DND-41 (cell line): ENCODE measurements around the gene ZNF48.

Experiments
- ATAC-seq: fragments of 200-7000 bp; cut with Tn5 transposase; 3 replicates; pipeline ENCODE4 v1.9.1; 2021; ENCODE audit warnings: low read depth; ENCODE audit not compliant: insufficient read depth
- DNase-seq: peaks from one replicate; pipeline ENCODE4 v3.0.0-alpha.2; 2020
- H2AFZ ChIP-seq: 2 replicates; pipeline ENCODE4 v1.6.0; 2012; ENCODE audit warnings: low read depth, low read length
- H3K27ac ChIP-seq: 2 replicates; pipeline ENCODE4 v1.5.1; 2012; ENCODE audit warnings: low read length, inconsistent platforms
- H3K27me3 ChIP-seq: fragments of 200-600 bp; sonication (generic); 2 replicates; pipeline ENCODE4 v1.6.0; 2012; ENCODE audit warnings: low read length, mild to moderate bottlenecking, inconsistent platforms; ENCODE audit not compliant: insufficient read depth, poor library complexity
- H3K36me3 ChIP-seq: 2 replicates; pipeline ENCODE4 v1.5.1; 2012; ENCODE audit warnings: low read length, inconsistent platforms; ENCODE audit not compliant: insufficient read depth
- H3K4me1 ChIP-seq: 2 replicates; pipeline ENCODE4 v1.5.1; 2012; ENCODE audit warnings: mild to moderate bottlenecking, low read length; ENCODE audit not compliant: insufficient read depth
- H3K4me2 ChIP-seq: 2 replicates; pipeline ENCODE4 v1.6.0; 2012; ENCODE audit warnings: mild to moderate bottlenecking, moderate library complexity, low read length, inconsistent platforms; ENCODE audit not compliant: insufficient read depth
- H3K4me3 ChIP-seq, 2 experiments: fragments of 200-600 bp in 1 of 2; shearing (Covaris generic) in 1 of 2; 2 replicates each; pipeline ENCODE4 v1.5.1; 2012 to 2016; ENCODE audit warnings: inconsistent platforms in 2 of 2, low read length in 2 of 2, mild to moderate bottlenecking in 2 of 2, low read depth in 1 of 2, moderate library complexity in 1 of 2
- H3K79me2 ChIP-seq: 2 replicates; pipeline ENCODE4 v1.6.0; 2012; ENCODE audit warnings: low read length, inconsistent platforms; ENCODE audit not compliant: insufficient read depth
- H3K9ac ChIP-seq: 2 replicates; pipeline ENCODE4 v1.6.0; 2012; ENCODE audit warnings: low read depth, mild to moderate bottlenecking, inconsistent platforms, low read length, moderate library complexity
- H3K9me3 ChIP-seq: 2 replicates; pipeline ENCODE4 v1.5.1; 2012; ENCODE audit warnings: low read length, moderate library complexity, mild to moderate bottlenecking, inconsistent platforms; ENCODE audit not compliant: insufficient read depth, severe bottlenecking
- H4K20me1 ChIP-seq: 2 replicates; pipeline ENCODE4 v1.6.0; 2012; ENCODE audit warnings: low read length; ENCODE audit not compliant: insufficient read depth
- CTCF ChIP-seq: IDR thresholded peaks from 2 replicates; pipeline ENCODE4 v1.5.1; 2012; ENCODE audit warnings: borderline replicate concordance, low read length, moderate library complexity, mild to moderate bottlenecking; ENCODE audit not compliant: poor library complexity, severe bottlenecking; ENCODE audit errors: extremely low read depth
- EZH2 ChIP-seq: IDR thresholded peaks from 3 replicates; pipeline ENCODE4 v1.6.1; 2012; ENCODE audit warnings: borderline replicate concordance, low read depth, mild to moderate bottlenecking, moderate library complexity, low read length, inconsistent platforms; ENCODE audit not compliant: severe bottlenecking

Gene ZNF48

GRCh38 chr16:30430428-30430970 is 35.3 kb downstream of the ZNF48 start:
- peaks cover 9% of the 10 kb centered on the region; the same call in 1 of the 2 replicates for H4K20me1 ChIP-seq
- no peaks in the 10 kb centered on the region for H3K9me3 ChIP-seq
- TF ChIP-seq EZH2 (no peak), CTCF (no peak)
- peak overlapping the region in 1 of 2 experiments; percentile 80; a peak in 2 of 4 replicates for H3K4me3 ChIP-seq
- H3K4me2 ChIP-seq: peak overlapping the region; percentile 66
- DNase-seq: no peak
- peak; percentile 20 for ATAC-seq
- H3K79me2 ChIP-seq: peaks cover 40% of the 10 kb centered on the region
- H3K27ac ChIP-seq: peak overlapping the region; percentile 63
- H3K27me3 ChIP-seq: no peaks in the 10 kb centered on the region
- peaks cover 33% of the 10 kb centered on the region for H3K4me1 ChIP-seq
- peak overlapping the region; percentile 89 for H2AFZ ChIP-seq
- H3K36me3 ChIP-seq: peaks cover 29% of the 10 kb centered on the region
- H3K9ac ChIP-seq: peak overlapping the region; percentile 50

GRCh38 chr16:30434852-30435251 is 39.6 kb downstream of the ZNF48 start:
- H4K20me1 ChIP-seq: no peaks in the 10 kb centered on the region
- H3K9me3 ChIP-seq: no peaks in the 10 kb centered on the region
- no peaks in the 10 kb centered on the region for H3K36me3 ChIP-seq
- ATAC-seq: no peak
- H3K27ac ChIP-seq: no peak overlapping the region
- TF ChIP-seq EZH2 (no peak), CTCF (no peak)
- peaks cover 5% of the 10 kb centered on the region for H3K79me2 ChIP-seq
- H3K4me1 ChIP-seq: peaks cover 12% of the 10 kb centered on the region
- DNase-seq: no peak
- H3K27me3 ChIP-seq: no peaks in the 10 kb centered on the region
- H2AFZ ChIP-seq: no peak overlapping the region
- no peak overlapping the region for H3K4me2 ChIP-seq
- H3K9ac ChIP-seq: no peak overlapping the region
- H3K4me3 ChIP-seq: no peak overlapping the region

- Histone ChIP-seq H4K20me1 (no peaks in the 10 kb centered on the region), H3K27ac (no peak overlapping the region), H2AFZ (no peak overlapping the region), H3K9ac (no peak overlapping the region), H3K4me1 (no peaks in the 10 kb centered on the region), H3K9me3 (no peaks in the 10 kb centered on the region), H3K4me2 (no peak overlapping the region), H3K79me2 (no peaks in the 10 kb centered on the region), H3K4me3 (no peak overlapping the region), H3K36me3 (no peaks in the 10 kb centered on the region), H3K27me3 (no peaks in the 10 kb centered on the region)
- TF ChIP-seq CTCF (no peak), EZH2 (no peak)
- DNase-seq (no peak), ATAC-seq (no peak)
Measured at GRCh38 chr16:30437511-30438046, 42.4 kb downstream of the ZNF48 start.

GRCh38 chr16:30438835-30439234 is 43.6 kb downstream of the ZNF48 start:
- TF ChIP-seq EZH2: no peak
- TF ChIP-seq CTCF: no peak
- ATAC-seq: no peak
- no peak overlapping the region for H3K9ac ChIP-seq

More at GRCh38 chr16:30438835-30439234, 43.6 kb downstream of the ZNF48 start:
- H3K27ac ChIP-seq: no peak overlapping the region
- H3K4me3 ChIP-seq: no peak overlapping the region
- H3K4me2 ChIP-seq: no peak overlapping the region
- H4K20me1 ChIP-seq: peaks cover 4% of the 10 kb centered on the region; the same call in 1 of the 2 replicates
- H3K27me3 ChIP-seq: no peaks in the 10 kb centered on the region
- no peak for DNase-seq
- H3K4me1 ChIP-seq: peaks cover 10% of the 10 kb centered on the region
- peaks cover 10% of the 10 kb centered on the region for H3K36me3 ChIP-seq
- no peaks in the 10 kb centered on the region for H3K9me3 ChIP-seq
- no peak overlapping the region for H2AFZ ChIP-seq
- peaks cover 8% of the 10 kb centered on the region for H3K79me2 ChIP-seq
